Left hindlimb (tissue), 1 donor: ENCODE measurements around the gene HTRA3.

Experiments
- DNase-seq: peaks from one replicate; pipeline ENCODE4 v3.0.0-alpha.2; 2018

Gene HTRA3

DNA sequence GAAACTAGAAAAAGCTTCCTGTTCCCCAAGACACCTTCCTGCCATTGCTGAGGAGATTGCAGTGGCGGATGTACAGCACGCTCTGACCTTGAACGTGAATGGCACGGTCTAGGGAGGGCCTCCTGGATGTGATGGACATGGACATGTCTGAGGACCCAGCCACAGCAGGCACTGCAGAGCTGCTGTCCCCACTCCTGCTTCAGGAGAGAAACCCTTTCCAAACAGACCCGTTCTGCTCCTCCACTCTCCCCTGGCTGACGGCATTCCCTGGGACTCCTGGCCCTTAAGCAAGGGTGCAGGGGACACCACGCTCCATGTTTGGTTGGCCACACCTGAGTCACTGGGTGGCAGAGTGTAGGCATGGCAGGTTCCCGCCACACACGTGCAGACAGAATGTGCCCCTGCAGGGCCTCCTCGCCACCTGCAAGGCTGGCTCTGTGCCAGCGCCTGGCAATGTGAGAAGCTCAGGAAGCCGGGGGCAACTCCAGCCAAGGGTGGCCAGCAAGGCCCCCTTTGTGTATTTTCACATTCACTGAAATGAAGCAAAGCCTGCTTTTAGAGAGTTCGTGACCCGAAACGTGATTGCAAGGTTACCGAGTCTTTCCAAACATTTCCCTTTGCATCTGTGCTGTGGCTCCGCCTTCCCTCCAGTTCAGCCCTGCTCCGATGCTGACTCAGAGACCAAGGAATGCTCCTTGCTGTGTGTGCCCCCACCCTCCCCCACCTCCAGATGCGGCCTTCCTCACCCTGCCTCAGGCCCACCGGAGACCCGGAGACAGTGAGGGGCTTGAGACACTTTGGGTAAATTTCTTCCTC, 46.1 kb downstream of the HTRA3 start:
- peak; percentile 60 for DNase-seq

DNA sequence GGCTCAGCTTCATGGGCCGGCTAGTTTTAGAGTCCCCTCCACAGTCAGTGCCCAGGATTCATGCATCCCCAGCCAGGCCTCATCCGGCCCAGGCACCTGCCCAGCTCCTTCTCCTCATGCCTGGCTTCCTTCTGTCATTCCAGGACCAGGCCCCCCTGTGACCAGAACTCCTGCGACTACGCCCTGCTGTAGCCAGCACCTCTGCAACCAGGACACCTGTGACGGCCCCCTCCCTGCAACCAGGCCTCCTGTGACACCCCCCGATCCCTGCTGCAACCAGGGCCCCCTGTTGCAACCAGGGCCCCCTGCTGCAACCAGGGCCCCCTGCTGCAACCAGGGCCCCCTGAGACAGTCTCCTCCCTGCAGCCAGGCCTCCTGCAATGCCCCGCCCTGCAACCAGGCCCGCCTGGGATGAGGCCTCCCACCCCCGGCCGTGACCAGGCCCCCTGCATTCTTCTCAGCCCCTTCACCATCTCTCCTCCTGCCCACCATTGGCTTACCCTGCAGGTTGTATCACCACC, 46.8 kb downstream of the HTRA3 start:
- DNase-seq = no peak

DNA sequence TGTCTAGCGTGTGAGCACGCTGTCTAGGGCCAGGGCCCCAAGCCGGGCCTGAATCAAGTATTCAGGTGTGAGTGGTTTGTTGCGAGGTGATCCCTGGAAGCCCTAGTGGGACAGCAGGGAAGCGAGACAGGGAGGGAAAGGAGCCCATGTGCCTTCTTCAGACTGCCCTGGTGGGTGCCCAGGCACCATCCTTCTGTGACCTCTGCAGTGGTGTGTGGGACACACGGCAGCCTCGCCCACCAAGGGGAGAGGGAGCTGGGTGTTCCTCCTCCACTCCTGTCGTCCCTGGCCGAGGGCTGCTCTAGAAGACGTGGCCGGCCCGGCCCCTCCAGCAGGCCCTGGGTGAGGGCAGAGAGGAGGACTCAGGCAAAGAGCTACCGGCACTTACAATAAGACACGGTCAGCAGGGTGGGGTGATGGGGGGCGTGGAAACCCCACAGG, 47.4 kb downstream of the HTRA3 start:
- no peak for DNase-seq

DNA sequence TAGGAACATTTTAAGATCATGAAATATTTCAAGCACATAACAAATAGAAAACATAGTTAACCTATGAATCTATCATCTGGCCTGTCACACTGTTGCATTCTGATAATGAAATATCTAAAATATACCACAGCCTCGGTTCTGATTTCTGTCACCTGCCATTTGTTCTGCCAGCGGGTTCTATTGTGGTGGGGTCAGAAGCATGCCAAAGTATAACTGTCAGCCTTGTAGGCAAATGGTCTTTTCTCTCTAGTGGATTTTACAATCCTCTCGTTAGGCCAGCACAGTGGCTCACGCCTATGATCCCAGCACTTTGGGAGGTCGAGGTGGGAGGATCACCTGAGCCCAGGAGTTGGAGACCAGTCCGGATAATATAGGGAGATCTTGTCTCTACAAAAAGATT, 47.9 kb downstream of the HTRA3 start:
- DNase-seq = no peak

DNA sequence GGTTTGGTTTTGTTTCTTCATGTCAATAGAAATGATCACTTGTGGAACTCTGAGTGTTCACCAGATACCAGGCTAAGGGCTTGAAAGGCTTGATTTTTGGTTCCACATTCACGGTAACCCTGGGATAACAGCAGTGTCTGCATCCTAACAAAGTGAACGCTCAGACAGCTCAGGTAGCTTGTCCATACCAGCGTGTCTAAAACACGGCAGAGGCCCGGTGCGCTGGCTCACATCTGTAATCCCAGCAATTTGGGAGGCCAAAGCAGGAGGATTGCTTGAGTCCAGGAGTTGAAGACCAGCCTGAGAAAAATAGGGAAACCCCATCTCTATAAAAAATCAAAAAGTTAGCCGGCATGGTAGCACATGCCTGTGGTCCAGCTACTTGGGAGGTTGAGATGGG, 49.0 kb downstream of the HTRA3 start:
- no peak for DNase-seq

DNA sequence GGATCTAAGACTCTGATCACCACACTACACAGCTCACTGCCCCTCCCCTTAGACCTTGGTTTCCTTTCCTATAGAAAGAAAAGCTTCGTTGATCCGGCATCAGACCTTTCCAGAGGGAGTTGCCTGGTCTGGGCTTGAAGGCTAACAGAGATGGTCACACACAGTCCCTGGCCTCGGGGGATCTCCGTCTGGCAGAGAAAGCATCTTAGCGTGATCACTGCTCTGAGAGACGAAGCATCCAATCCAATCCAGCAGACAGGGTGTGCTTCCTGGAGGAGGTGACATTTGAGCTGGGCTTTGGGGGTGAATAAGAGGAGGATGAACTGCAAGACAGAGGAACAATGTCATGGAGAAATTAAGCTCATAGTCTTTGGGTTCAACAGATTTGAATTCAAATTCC, 49.5 kb downstream of the HTRA3 start:
- no peak for DNase-seq

DNA sequence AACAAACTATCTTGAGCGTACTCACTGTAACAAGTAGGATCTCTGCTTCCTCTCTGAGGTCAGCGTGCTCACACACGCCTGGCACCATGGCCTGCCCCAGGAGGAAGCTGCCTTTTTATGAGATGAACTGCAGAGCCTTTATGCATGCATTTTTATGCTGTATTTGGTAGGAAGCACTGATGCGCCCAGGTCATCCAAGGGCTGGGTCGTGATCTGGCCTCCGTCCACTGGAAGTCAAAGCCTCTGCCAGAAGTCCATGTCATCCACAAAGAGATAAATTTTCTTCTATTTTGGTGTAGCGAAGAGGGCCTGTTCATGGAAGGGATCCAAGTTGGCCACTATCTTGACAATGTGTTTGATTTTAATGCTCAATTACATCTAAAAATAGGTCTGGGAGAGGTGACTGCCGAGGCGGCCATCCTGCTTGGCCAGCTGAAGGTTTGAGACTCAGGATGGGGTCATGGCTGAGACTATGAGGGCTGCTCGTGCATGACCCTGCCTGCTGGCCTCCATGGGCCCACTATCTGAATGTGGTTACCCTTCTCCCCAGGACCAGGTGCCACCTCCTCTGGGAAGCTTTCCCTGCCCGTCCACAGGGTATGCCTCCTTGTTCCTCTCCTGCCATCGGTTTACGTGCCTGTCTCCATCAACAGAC, 50.3 kb downstream of the HTRA3 start:
- no peak for DNase-seq

DNA sequence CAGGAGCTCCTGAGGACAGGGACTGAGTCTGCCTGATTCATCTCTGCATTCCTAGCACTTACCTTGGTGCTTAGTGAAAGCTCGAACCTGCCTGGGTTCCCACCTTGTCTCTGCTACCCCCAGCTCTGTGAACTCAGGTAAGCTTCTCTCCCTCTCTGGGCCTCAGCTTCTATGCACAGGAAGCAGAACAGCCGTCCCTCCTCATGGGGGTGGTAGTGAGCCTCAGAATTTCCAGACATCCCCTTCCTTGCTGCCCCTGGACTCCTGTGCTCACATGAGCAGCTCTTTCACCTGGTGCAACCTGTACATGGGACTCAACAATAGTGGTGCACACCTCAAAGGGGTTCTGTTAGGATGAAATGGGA, 50.8 kb downstream of the HTRA3 start:
- no peak for DNase-seq

DNA sequence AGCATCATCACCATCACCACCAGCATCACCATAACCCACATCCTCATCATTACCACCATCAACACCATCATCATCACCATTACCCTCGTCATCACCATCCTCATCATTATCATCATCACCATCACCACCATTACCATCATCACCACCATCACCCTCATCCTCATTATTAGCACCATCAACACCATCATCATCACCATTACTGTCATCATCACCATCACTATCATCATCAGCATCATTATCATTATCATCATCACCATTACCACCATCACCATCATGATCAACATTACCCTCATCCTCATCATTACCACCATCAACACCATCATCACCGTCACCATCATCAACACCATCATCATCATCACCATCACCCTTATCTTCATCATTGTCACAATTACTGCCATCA, 51.7 kb downstream of the HTRA3 start:
- peak; percentile 2 for DNase-seq

DNA sequence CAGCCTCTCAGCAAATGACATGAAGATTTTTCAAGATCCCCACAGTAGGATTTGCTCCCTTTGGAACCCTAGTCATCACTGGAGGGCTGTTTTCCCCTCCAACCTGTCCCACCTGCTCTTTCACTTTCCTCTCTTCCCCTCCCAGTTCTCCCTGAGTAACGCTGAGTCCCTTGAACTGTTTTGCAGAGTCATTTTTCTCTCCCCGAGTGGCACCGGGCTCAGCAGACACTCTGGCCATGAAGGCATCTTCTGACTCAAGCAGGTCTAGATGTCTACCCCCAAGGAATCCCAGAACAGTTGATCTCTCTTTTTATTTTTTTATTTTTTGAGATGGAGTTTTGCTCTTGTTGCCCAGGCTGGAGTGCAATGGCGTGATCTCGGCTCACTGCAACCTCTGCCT, 52.2 kb downstream of the HTRA3 start:
- no peak for DNase-seq

DNA sequence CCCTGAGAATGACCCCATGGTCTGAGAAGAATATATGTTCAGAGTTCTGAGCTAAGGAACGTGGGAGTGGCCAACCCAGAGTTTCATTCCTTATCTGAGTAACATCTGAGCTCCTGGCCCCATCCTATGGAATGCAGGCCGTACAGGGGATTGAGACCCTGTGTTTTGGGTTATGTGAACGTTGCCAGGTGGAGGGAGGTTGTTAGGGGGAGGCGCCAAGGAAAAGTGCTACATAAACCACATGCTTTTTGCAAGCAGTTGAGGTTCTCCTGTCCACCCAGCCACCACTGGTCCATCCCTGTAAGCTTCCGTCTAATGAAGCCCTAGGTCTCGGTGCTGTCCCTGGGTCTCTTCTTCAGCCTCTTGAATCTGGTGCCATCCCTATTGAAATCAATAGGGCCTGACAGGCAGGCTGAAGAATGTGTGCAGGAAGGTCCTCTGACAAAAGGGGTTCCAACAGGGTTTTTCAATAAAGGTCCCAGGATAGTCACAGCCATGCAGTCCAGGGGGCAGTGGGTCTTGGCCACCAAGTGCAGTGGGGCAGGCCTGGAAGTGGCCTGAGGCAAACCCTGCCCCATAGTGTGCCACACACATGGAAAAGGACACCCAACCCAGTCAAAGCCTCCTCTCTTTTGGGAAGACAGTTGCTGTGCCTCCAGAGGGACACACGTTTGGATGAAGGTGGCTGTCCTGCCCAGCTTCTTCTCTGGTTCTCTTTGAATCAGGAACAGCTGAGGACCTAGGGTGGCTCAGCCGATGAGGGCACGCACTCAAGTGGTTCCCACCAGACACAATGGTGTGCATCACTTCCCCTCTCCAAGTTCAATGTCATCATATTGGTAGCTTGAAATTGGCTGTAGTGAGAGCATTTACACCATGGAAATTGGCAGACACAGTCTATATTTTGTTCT, 53.5 kb downstream of the HTRA3 start:
- peak; percentile 11 for DNase-seq

DNA sequence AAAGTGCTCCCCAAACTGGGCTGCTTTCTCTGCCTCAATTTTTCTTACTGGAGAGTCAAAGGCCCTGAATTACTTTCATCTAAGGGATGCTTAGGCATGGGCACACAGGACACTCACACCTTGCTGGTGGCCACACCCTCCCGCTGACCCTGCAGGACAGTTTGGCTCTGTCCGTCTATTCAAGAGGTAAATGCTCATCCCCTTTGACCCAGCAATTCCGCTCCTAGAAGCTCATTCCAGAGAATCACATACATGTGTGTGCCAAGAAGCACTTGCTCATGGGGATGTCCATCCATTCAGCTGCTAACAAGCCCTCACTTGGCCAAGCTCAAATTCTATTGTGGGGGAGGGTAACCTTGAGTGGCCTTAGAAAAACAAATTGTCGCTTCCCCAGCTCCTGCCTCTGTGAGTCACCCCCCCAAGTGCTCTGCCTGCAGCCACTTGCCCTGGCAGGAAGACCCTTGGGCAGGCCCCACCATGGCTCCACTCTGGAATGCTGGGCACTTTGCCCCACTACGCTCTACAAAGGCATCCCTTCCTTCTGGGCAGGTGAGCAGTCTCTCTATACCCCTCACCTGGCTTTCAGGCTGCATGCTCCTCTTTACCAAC, 54.5 kb downstream of the HTRA3 start:
- no peak for DNase-seq

DNA sequence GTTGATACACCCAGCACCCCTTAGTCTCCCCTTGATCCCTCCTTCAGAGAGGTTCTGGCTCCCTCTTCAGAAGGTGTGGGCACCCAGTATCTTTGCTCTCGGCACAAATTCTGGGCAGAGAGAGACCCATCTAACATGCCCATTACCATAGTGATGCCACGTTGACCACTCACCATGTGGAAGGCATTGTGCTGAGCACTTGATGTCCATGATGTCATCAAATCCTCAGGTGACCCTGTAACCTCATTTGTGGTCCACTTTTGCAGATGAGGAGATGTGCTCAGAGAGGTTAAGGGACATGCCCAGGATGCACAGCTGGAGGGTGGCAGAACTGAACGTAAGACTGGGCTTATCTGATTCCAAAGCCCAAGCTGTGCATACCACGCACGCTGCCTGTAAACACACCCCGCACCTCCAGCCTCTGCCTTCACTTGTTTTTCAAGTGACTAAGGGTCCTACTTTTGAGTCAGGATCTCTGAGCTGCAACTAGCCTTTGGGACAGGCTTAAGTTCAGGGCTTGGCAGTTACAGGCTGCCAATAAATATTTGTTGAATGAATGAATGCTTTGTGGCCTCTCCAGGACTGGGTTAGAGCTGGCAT, 55.2 kb downstream of the HTRA3 start:
- DNase-seq = peak; percentile 34

DNA sequence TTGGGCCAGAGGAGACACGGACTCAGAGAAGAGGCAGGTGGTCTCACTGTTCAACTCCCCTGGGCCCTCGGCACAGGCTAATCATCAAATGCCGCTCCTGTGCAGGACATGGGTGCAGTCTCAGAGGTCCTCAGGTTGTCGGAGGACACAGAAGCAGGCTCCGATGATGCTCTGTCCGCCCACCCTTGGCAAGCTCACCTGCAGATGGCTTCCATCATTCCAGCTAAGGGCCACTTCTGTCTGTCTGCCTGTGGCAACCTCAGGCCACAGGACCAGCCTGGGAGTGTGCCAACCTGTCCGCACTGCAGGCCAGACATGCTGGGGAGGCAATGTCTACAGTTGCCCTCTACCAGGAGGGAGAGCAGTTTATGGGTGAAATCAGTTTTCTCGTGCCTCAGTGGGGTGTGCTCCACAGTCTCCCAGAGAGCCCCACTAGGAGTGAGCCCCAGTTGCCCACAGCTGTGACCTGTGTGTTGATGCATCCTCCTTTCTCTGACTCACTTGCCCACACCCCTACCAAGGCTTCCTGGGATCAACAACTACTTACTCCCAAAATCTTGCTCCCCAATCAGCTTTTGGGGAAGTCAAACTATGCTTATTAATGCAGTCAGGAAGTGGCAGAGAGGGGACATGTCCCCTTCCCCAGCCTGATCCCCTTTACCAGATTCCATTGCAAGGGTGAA, 55.9 kb downstream of the HTRA3 start:
- no peak for DNase-seq

DNA sequence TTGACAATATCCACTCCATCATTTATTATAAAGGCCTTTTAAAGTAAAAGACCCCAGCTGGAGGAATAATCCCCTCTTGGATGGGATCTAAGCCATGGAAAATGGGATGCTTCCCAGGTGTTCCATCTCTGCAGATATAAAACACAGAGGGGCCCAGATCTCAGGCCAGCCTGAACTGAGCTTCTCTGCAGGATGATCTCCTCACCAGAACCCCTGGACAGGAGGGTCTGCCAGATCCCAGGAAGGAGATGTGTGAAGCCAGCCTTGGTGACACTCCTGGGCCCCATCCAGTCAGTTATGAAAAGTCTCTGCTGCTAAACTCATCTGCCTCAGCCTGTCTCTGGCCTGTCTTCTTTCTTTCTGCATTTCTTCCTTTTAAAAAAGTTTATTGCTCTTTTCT, 56.7 kb downstream of the HTRA3 start:
- DNase-seq = peak; percentile 73

DNA sequence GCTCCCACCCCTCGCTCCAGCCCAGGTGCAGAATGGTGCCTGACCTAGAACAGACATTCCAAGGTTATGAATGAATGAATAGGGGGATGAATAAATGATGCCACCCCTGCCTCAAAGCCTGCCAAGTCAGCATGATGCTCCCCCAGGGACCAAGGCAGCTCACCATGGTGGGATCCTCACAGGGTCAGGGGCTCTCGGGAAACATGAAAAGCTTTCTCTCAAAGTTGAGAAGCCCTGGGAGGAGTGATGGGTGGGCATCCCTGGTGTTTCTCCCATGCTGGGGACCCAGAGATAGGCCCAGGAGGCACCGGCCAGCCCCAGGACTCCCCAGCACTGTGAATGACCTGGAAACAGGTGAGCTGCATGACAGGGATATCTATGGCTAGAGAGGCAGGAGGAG, 58.9 kb downstream of the HTRA3 start:
- DNase-seq = no peak

DNA sequence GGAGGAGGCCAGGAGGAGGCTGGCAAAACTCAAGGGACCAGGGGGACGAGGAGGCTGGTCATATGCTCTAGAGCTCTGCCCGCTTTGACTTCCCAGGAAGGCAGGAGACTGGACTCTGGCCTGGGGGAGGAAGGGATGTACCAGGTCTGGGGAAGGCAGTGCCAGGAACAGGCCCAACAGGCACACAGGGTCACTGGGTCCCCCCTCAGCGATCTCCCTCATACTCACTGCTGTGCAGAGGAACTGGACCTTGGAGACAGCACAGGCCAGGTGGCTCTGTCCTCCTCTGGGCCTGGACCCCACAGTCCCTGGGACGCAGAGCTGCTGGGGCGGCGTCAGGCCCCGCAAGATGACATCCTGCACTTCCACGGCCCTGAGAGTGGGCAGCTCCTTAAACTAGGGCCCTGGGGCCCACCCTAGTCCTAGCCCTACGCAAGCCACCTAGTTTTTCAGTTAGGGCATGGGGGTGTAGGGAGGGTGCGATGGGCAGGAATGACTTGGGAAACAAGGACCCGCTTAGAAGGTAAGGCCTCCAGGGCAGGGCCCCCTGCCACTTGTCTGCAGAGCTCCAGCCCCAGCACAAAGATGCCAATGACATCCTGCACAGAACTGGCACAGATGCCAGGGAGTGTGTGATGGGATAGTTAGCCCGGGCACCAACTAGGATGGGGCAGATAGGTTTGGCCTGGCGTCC, 59.5 kb downstream of the HTRA3 start:
- no peak for DNase-seq

DNA sequence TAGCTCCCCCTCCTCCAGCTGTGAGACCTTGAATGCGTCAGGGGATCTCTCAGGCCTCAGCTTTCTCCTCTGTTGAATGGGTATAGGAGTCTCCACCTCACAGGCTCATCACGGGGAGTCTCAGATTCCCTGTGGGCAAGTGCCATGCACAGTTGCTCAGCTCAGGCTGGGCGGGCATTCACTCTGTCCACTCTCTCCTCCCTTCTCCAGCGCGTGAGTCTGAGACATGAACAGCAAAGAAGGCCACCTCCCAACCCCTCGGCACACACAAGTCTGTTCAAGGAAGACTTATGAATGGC, 60.0 kb downstream of the HTRA3 start:
- DNase-seq = no peak

DNA sequence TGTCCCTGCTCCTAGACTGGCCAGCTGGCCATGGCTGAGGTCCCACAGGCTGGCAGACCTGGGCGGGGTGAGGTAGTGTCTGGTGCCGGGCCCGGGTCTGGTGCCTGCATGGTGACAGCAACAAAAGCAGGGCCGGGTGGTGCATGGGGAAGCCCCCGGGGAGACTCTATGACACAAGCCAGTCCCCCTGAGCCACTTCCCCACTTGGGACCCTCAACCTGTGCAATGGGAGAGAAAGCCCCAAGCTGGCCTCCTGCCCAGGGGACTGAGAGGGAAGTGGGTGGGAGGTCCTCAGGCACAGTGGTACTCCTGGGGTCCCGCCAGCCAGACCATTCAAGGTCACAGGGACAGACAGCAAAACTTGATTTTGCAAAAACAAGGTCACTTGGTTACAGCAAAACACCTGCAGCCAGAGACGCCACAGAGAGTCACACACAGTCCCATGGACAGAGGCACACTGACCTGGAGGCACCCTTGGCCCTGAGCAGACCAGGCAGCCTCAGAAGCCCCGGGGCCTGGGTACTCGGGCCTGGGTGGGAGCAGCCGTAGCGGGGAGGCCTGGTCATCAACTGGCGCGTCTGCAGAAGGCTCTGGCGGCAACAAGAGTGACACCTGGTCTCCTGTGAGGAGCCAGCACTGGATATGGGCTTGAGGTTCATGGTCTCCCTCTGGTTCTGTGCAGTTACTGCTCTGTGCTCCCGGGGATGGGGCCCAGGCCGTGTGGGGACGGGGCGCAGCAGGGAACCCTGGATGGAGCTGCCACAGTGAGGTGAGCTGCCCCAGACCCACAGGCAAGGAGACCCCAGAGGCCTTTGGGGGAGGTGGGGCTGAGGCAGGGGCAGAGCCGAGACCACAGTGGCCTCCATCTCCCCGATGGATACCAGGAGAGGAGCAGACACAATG, 60.6 kb downstream of the HTRA3 start:
- no peak for DNase-seq

DNA sequence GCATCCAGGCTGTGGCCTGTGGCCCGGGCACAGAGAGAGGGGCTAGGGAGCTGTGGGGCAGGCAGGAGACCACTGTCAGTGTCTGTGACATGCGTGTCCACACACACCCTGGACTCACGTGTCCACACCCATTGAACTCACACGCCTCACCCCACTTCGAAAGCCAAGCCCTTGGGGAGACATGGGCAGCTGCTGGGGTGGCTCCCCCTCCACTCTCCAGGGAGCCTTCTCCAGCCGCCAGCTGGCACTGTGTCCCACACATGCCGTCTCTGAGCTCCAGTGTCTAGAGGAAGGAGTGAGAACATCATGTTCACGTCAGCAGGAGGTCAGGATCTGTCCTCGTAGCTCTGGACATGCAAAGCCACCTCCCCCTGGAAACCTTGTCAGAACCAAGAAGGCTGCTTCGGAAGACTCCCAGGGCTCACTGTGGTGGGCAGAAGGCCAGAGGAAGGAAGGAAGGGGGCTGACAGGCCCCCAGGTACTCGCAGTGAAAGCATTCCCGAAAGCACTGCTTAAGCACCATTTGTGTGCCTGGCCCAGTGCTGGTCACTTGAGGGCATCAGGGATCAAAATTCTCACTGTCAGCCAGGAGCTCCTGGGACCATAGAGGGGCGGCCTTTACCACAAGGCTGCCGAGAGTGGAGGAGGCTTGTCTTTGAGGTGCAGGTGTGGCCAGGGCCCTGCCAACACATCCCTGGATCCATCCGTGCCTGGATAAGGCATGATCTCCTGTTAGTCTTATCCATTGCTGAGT, 61.4 kb downstream of the HTRA3 start:
- no peak for DNase-seq
